SK-N-SH (cell line): ENCODE results near the gene LONRF2. TPM values are rescaled to one million over a fixed set of nuclear protein-coding genes. Genes with fewer than 3 reads are reported as not detected.

Source experiments
- CTCF ChIA-PET: fragments of 300-600, 350-600 bp; formaldehyde crosslinking; extraction: SDS; loops from one replicate; lab custom pipeline; 2021; lab: Yijun Ruan, JAX
- POLR2A ChIA-PET: fragments of 350-600 bp; sonication (Branson Sonifier 250); formaldehyde crosslinking; extraction: SDS; loops from one replicate; lab custom pipeline; 2020; ENCODE audit warnings: antibody characterized with exemption, inconsistent platforms; lab: Yijun Ruan, JAX
- DNase-seq: peaks from one replicate; pipeline ENCODE4 v3.0.0; 2012
- H2AFZ ChIP-seq: fragments of 200-600 bp; sonication (generic); 2 replicates; pipeline ENCODE4 v1.8.1; 2016; ENCODE audit warnings: antibody characterized with exemption, mild to moderate bottlenecking, low read depth
- H3F3A ChIP-seq: fragments of 200-600 bp; sonication (generic); replicated peaks from 2 replicates; pipeline ENCODE3; 2016; ENCODE audit warnings: antibody characterized with exemption, mild to moderate bottlenecking; ENCODE audit not compliant: insufficient read depth
- H3K27ac ChIP-seq, 2 experiments: fragments of 200-500 bp in 1 of 2; fragments of 200-600 bp in 1 of 2; sonication (Bioruptor generic) in 1 of 2; sonication (generic), shearing (Covaris generic) in 1 of 2; 2 replicates each; pipeline versions ENCODE4 v1.5.1 to v1.6.1; 2014 to 2016; ENCODE audit warnings: low read depth in 2 of 2, inconsistent platforms in 1 of 2, low read length in 1 of 2, mild to moderate bottlenecking in 1 of 2, mixed read lengths in 1 of 2
- H3K27me3 ChIP-seq: fragments of 200-600 bp; sonication (generic), shearing (Covaris generic); 2 replicates; pipeline ENCODE4 v1.6.1; 2016; ENCODE audit warnings: mixed run types; ENCODE audit not compliant: insufficient read depth
- H3K36me3 ChIP-seq, 2 experiments: fragments of 200-500 bp in 1 of 2; fragments of 200-600 bp in 1 of 2; sonication (Bioruptor generic) in 1 of 2; sonication (generic) in 1 of 2; replicated peaks in 1 of 2; 2 replicates each; pipeline versions ENCODE3 to v1.5.1; 2014 to 2016; ENCODE audit warnings: low read length in 1 of 2, mild to moderate bottlenecking in 1 of 2; ENCODE audit not compliant: insufficient read depth in 2 of 2, control insufficient read depth in 1 of 2
- H3K4me1 ChIP-seq, 2 experiments: fragments of 200-500 bp in 1 of 2; fragments of 200-600 bp in 1 of 2; sonication (Bioruptor generic) in 1 of 2; sonication (generic), shearing (Covaris generic) in 1 of 2; 2 replicates each; pipeline versions ENCODE4 v1.5.1 to v1.6.1; 2014 to 2016; ENCODE audit warnings: low read depth in 1 of 2, low read length in 1 of 2, mixed run types in 1 of 2; ENCODE audit not compliant: insufficient read depth in 2 of 2, control insufficient read depth in 1 of 2
- H3K4me2 ChIP-seq: fragments of 200-600 bp; sonication (generic), shearing (Covaris generic); 2 replicates; pipeline ENCODE4 v1.6.1; 2017; ENCODE audit warnings: mixed run types
- H3K4me3 ChIP-seq, 2 experiments: fragments of 200-500 bp in 1 of 2; fragments of 200-600 bp in 1 of 2; sonication (Bioruptor generic) in 1 of 2; sonication (generic), shearing (Covaris generic) in 1 of 2; 2 replicates each; pipeline versions ENCODE4 v1.5.1 to v1.8.1; 2014 to 2016; ENCODE audit warnings: low read depth in 2 of 2, inconsistent platforms in 1 of 2, low read length in 1 of 2, mild to moderate bottlenecking in 1 of 2, mixed read lengths in 1 of 2, moderate library complexity in 1 of 2
- H3K79me2 ChIP-seq: fragments of 200-600 bp; sonication (generic); 2 replicates; pipeline ENCODE4 v1.8.1; 2017; ENCODE audit warnings: mild to moderate bottlenecking; ENCODE audit not compliant: insufficient read depth
- H3K9ac ChIP-seq: fragments of 200-600 bp; sonication (generic); 2 replicates; pipeline ENCODE4 v1.6.1; 2017; ENCODE audit warnings: mixed run types
- H3K9me2 ChIP-seq: fragments of 200-600 bp; sonication (generic); 2 replicates; pipeline ENCODE4 v1.6.1; 2017; ENCODE audit warnings: mixed run types
- H3K9me3 ChIP-seq: fragments of 200-600 bp; sonication (generic); 2 replicates; pipeline ENCODE4 v1.6.1; 2017; ENCODE audit warnings: mixed run types, mild to moderate bottlenecking, moderate library complexity
- H4K20me1 ChIP-seq: fragments of 200-600 bp; sonication (generic); 2 replicates; pipeline ENCODE4 v1.6.1; 2017; ENCODE audit warnings: mild to moderate bottlenecking, mixed run types; ENCODE audit not compliant: insufficient read depth
- CHD2 ChIP-seq: fragments of 150-350 bp; IDR thresholded peaks from 2 replicates; pipeline ENCODE4 v1.6.1; 2018; ENCODE audit warnings: low read length; ENCODE audit not compliant: partially characterized antibody
- FOSL2 ChIP-seq: IDR thresholded peaks from 2 replicates; pipeline ENCODE4 v1.4.0; 2012; ENCODE audit warnings: low read depth, mild to moderate bottlenecking, moderate library complexity, borderline replicate concordance
- MEF2A ChIP-seq: IDR thresholded peaks from 2 replicates; pipeline ENCODE4 v1.4.0; 2012; ENCODE audit warnings: low read depth, borderline replicate concordance
- MXI1 ChIP-seq: IDR thresholded peaks from 2 replicates; pipeline ENCODE4 v1.6.1; 2012; ENCODE audit warnings: mild to moderate bottlenecking, low read depth, low read length, improper control_type of control experiment
- NRF1 ChIP-seq: IDR thresholded peaks from 2 replicates; pipeline ENCODE4 v1.6.1; 2012; ENCODE audit warnings: low read depth, mild to moderate bottlenecking, low read length
- RFX5 ChIP-seq: IDR thresholded peaks from 2 replicates; pipeline ENCODE4 v1.6.1; 2012; ENCODE audit warnings: mild to moderate bottlenecking, improper control_type of control experiment, low read length
- RXRA ChIP-seq: IDR thresholded peaks from 2 replicates; pipeline ENCODE4 v1.4.0; 2012; ENCODE audit warnings: low read depth, mild to moderate bottlenecking, borderline replicate concordance
- SIN3A ChIP-seq: IDR thresholded peaks from 2 replicates; pipeline ENCODE4 v1.6.1; 2012; ENCODE audit warnings: low read depth, mild to moderate bottlenecking, low read length, moderate library complexity, borderline replicate concordance
- WGBS: methylation state at CpG from one replicate; pipeline ENCODE4 v1.1.6; 2017; ENCODE audit warnings: low lambda C conversion rate; 5-methylcytosine and 5-hydroxymethylcytosine counted together
- polyA plus RNA-seq, 3 experiments: library from polyadenylated mRNA; depleted of rRNA; stranded (reverse); fragments of >200 nt; gene quantifications; 2 replicates each; pipeline ENCODE4 v1.2.3, GENCODE V29; 2012
- TF ChIP-seq, protein P1 (sequence below): IDR thresholded peaks from 2 replicates; pipeline ENCODE4 v1.4.0; 2012; ENCODE audit warnings: low read depth, borderline replicate concordance
- TF ChIP-seq, protein P2 (sequence below): IDR thresholded peaks from 2 replicates; pipeline ENCODE4; 2012
- TF ChIP-seq, protein P3 (sequence below): fragments of 150-350 bp; IDR thresholded peaks from 2 replicates; pipeline ENCODE4 v1.6.1; 2017; ENCODE audit warnings: antibody characterized with exemption, low read length, low read depth, borderline replicate concordance
- TF ChIP-seq, protein P4 (sequence below): fragments of 200-600 bp; sonication (generic); IDR thresholded peaks from 2 replicates; pipeline ENCODE4 v1.6.1; 2017; ENCODE audit warnings: antibody characterized with exemption, mild to moderate bottlenecking, moderate library complexity
- TF ChIP-seq, protein P5 (sequence below): IDR thresholded peaks from 2 replicates; pipeline ENCODE4 v1.6.1; 2012; ENCODE audit warnings: mild to moderate bottlenecking, low read depth, low read length, moderate library complexity
- TF ChIP-seq, protein P6 (sequence below): fragments of 150-350 bp; IDR thresholded peaks from 2 replicates; pipeline ENCODE4 v1.6.1; 2016; ENCODE audit warnings: mild to moderate bottlenecking, low read depth, low read length

Gene LONRF2
- polyA plus RNA-seq, 1 of the 3 experiments (the other 2 are of a cell fraction): 2.0 TPM

DNA sequence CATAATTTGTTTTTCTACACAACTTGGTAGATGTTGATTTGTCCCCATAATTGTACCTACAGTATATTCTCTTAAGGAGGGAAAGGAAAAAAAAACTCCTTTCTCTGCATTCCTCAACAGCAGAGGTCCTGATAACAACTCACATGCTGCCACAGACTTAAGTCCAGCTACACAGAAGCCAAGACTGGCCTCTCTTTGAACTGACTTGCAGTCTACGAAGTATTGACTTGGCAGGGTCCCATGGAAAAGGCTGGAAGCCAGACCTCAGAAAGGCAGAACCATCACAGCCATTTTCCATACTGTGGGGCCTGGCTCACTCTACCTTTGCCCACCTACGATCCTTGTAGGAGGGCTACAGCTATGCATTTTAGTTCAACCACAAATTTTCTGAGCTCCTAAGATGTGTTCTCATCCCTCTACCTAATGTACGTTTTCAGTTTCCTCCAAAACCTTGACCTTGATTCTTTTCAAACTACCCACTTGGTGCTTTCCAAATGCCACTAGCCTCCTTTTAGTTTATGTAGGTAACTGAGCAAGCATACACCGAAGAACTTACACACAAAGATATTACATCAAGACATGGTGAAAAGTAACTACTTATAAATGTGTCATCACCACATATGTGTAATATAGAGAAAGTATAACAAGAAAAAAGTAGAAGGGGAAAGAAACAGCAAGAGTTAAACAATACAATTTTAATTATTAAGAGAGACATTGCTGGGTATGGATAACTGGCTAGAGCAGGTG is 12.2 kb downstream of the LONRF2 start:
- no peak overlapping the region for H3K27ac ChIP-seq
- H4K20me1 ChIP-seq: no peaks in the 10 kb centered on the region
- DNase-seq: no peak
- CTCF ChIA-PET: interaction anchor here (1.6 kb wide), 1 partner anchor 17 kb away, joined by 3 read pairs; no protein-coding TSS in a partner anchor
- POLR2A ChIA-PET: no interaction called here
- no peak overlapping the region for H3K4me2 ChIP-seq
- no peak overlapping the region for H2AFZ ChIP-seq
- no peaks in the 10 kb centered on the region for H3K27me3 ChIP-seq
- 84% methylated on average over 4 of the region's 4 CpGs for WGBS
- H3K9ac ChIP-seq: no peak overlapping the region
- H3K4me3 ChIP-seq: no peak overlapping the region
- H3K9me2 ChIP-seq: no peaks in the 10 kb centered on the region
- H3K79me2 ChIP-seq: no peaks in the 10 kb centered on the region; the same call in 1 of the 2 replicates
- no peak for TF ChIP-seq FOSL2
- H3K9me3 ChIP-seq: no peaks in the 10 kb centered on the region
- no peaks in the 10 kb centered on the region for H3K4me1 ChIP-seq
- H3F3A ChIP-seq: no peaks in the 10 kb centered on the region
- peaks cover 0 to 3% of the 10 kb centered on the region in 2 experiments for H3K36me3 ChIP-seq

DNA sequence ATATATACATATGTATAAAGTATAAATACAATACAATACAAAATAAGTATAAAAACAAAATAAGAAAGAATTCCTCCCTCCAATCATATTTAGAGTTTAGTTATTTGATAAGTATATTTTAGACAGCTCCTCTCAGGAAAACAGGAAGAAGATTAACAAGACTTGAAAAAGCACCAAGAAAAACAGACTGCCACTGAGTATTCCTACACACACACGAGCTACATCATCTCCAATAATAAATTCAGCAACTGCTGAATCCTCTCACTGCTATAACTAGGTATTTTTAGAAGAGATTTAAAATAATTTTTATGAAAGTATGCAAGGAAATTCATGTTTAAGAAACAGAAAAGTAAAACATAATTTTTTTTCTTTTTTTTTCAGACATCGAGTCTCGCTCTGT is 13.0 kb downstream of the LONRF2 start:
- H2AFZ ChIP-seq: no peak overlapping the region
- H3F3A ChIP-seq: no peaks in the 10 kb centered on the region
- no peak overlapping the region for H3K4me3 ChIP-seq
- no peaks in the 10 kb centered on the region for H3K4me1 ChIP-seq
- H3K79me2 ChIP-seq: no peaks in the 10 kb centered on the region; the same call in 1 of the 2 replicates
- H3K27me3 ChIP-seq: no peaks in the 10 kb centered on the region
- no peak overlapping the region for H3K4me2 ChIP-seq
- peaks cover 0 to 3% of the 10 kb centered on the region in 2 experiments for H3K36me3 ChIP-seq
- 87% methylated on average over 3 of the region's 3 CpGs for WGBS
- no peaks in the 10 kb centered on the region for H3K9me3 ChIP-seq
- H3K9me2 ChIP-seq: no peaks in the 10 kb centered on the region
- H4K20me1 ChIP-seq: no peaks in the 10 kb centered on the region
- DNase-seq: no peak
- no peak overlapping the region for H3K27ac ChIP-seq
- POLR2A ChIA-PET: no interaction called here
- no peak overlapping the region for H3K9ac ChIP-seq
- CTCF ChIA-PET: interaction anchor here (1.4 to 1.6 kb wide), 3 partner anchors 16 to 72 kb away, joined by 3 to 5 read pairs (median 4); no protein-coding TSS in a partner anchor
- no peak for TF ChIP-seq RXRA
- TF ChIP-seq, protein P1, sequence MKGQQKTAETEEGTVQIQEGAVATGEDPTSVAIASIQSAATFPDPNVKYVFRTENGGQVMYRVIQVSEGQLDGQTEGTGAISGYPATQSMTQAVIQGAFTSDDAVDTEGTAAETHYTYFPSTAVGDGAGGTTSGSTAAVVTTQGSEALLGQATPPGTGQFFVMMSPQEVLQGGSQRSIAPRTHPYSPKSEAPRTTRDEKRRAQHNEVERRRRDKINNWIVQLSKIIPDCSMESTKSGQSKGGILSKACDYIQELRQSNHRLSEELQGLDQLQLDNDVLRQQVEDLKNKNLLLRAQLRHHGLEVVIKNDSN: no peak
- TF ChIP-seq RFX5: no peak
- TF ChIP-seq NRF1: no peak
- TF ChIP-seq MXI1: no peak
- TF ChIP-seq MEF2A: no peak
- TF ChIP-seq, protein P2, sequence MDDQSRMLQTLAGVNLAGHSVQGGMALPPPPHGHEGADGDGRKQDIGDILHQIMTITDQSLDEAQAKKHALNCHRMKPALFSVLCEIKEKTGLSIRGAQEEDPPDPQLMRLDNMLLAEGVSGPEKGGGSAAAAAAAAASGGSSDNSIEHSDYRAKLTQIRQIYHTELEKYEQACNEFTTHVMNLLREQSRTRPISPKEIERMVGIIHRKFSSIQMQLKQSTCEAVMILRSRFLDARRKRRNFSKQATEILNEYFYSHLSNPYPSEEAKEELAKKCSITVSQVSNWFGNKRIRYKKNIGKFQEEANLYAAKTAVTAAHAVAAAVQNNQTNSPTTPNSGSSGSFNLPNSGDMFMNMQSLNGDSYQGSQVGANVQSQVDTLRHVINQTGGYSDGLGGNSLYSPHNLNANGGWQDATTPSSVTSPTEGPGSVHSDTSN: no peak
- TF ChIP-seq, protein P3, sequence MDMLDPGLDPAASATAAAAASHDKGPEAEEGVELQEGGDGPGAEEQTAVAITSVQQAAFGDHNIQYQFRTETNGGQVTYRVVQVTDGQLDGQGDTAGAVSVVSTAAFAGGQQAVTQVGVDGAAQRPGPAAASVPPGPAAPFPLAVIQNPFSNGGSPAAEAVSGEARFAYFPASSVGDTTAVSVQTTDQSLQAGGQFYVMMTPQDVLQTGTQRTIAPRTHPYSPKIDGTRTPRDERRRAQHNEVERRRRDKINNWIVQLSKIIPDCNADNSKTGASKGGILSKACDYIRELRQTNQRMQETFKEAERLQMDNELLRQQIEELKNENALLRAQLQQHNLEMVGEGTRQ: no peak
- TF ChIP-seq, protein P4, sequence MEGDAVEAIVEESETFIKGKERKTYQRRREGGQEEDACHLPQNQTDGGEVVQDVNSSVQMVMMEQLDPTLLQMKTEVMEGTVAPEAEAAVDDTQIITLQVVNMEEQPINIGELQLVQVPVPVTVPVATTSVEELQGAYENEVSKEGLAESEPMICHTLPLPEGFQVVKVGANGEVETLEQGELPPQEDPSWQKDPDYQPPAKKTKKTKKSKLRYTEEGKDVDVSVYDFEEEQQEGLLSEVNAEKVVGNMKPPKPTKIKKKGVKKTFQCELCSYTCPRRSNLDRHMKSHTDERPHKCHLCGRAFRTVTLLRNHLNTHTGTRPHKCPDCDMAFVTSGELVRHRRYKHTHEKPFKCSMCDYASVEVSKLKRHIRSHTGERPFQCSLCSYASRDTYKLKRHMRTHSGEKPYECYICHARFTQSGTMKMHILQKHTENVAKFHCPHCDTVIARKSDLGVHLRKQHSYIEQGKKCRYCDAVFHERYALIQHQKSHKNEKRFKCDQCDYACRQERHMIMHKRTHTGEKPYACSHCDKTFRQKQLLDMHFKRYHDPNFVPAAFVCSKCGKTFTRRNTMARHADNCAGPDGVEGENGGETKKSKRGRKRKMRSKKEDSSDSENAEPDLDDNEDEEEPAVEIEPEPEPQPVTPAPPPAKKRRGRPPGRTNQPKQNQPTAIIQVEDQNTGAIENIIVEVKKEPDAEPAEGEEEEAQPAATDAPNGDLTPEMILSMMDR: no peak
- TF ChIP-seq, protein P5, sequence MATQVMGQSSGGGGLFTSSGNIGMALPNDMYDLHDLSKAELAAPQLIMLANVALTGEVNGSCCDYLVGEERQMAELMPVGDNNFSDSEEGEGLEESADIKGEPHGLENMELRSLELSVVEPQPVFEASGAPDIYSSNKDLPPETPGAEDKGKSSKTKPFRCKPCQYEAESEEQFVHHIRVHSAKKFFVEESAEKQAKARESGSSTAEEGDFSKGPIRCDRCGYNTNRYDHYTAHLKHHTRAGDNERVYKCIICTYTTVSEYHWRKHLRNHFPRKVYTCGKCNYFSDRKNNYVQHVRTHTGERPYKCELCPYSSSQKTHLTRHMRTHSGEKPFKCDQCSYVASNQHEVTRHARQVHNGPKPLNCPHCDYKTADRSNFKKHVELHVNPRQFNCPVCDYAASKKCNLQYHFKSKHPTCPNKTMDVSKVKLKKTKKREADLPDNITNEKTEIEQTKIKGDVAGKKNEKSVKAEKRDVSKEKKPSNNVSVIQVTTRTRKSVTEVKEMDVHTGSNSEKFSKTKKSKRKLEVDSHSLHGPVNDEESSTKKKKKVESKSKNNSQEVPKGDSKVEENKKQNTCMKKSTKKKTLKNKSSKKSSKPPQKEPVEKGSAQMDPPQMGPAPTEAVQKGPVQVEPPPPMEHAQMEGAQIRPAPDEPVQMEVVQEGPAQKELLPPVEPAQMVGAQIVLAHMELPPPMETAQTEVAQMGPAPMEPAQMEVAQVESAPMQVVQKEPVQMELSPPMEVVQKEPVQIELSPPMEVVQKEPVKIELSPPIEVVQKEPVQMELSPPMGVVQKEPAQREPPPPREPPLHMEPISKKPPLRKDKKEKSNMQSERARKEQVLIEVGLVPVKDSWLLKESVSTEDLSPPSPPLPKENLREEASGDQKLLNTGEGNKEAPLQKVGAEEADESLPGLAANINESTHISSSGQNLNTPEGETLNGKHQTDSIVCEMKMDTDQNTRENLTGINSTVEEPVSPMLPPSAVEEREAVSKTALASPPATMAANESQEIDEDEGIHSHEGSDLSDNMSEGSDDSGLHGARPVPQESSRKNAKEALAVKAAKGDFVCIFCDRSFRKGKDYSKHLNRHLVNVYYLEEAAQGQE: no peak
- no peak for TF ChIP-seq SIN3A
- TF ChIP-seq, protein P6, sequence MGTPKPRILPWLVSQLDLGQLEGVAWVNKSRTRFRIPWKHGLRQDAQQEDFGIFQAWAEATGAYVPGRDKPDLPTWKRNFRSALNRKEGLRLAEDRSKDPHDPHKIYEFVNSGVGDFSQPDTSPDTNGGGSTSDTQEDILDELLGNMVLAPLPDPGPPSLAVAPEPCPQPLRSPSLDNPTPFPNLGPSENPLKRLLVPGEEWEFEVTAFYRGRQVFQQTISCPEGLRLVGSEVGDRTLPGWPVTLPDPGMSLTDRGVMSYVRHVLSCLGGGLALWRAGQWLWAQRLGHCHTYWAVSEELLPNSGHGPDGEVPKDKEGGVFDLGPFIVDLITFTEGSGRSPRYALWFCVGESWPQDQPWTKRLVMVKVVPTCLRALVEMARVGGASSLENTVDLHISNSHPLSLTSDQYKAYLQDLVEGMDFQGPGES: no peak
- TF ChIP-seq CHD2: no peak
